T-cell (primary cell): ENCODE measurements around the gene KCNMB4. TPM values are rescaled to one million over a fixed set of nuclear protein-coding genes. Genes with fewer than 3 reads are reported as not detected.

ENCODE experiments used
- ATAC-seq, 4 experiments: fragments of 200-7000 bp in 3 of 4; fragments of 150-1000 bp in 1 of 4; cut with Tn5 transposase; replicated peaks in 1 of 4; 1 replicate in 3 of 4; 2 replicates in 1 of 4; pipeline ENCODE4 v1.10.0; 2021; ENCODE audit warnings: moderate library complexity in 3 of 4, mild to moderate bottlenecking in 2 of 4, moderate number of reproducible peaks in 1 of 4
- CTCF ChIA-PET, 2 donors: fragments of 300-600 bp; sonication (Branson Sonifier 250); formaldehyde crosslinking; loops; one replicate each; lab custom pipeline; 2022; ENCODE audit warnings: antibody characterized with exemption in 2 of 2; lab: Charles Lee
- POLR2A ChIA-PET, 2 donors: fragments of 300-600 bp; sonication (Branson Sonifier 250); formaldehyde crosslinking; loops; one replicate each; lab custom pipeline; 2022; ENCODE audit warnings: antibody characterized with exemption in 2 of 2; lab: Charles Lee
- DNase-seq, 35 experiments: peaks; one replicate each; pipeline versions ENCODE4 v3.0.0 to v3.0.0-alpha.2; 2013 to 2023
- H3K27ac ChIP-seq: one replicate; pipeline ENCODE4 v1.5.1; 2013; ENCODE audit warnings: low read length
- H3K27me3 ChIP-seq, 2 experiments: replicated peaks in 1 of 2; 1 replicate in 1 of 2; 2 replicates in 1 of 2; pipeline versions ENCODE4 v1.6.1 to v1.7.0; 2013; ENCODE audit warnings: low read length in 1 of 2, mixed read lengths in 1 of 2; ENCODE audit not compliant: control insufficient read depth in 2 of 2, insufficient read depth in 2 of 2; ENCODE audit errors: extremely low read depth in 1 of 2
- H3K36me3 ChIP-seq, 2 donors: 1 replicate in 1 of 2; 2 replicates in 1 of 2; pipeline versions ENCODE4 v1.6.1 to v1.7.0; 2013; ENCODE audit warnings: low read length in 1 of 2; ENCODE audit not compliant: control insufficient read depth in 2 of 2, insufficient read depth in 1 of 2; ENCODE audit errors: extremely low read depth in 1 of 2
- H3K4me1 ChIP-seq, 2 experiments: 1 replicate in 1 of 2; 2 replicates in 1 of 2; pipeline versions ENCODE4 v1.6.1 to v1.7.0; 2013; ENCODE audit warnings: low read length in 2 of 2, mixed read lengths in 1 of 2; ENCODE audit not compliant: insufficient read depth in 2 of 2, control insufficient read depth in 1 of 2; ENCODE audit errors: extremely low read depth in 1 of 2
- H3K4me3 ChIP-seq, 2 donors: 1 replicate in 1 of 2; 2 replicates in 1 of 2; pipeline versions ENCODE4 v1.5.1 to v1.7.0; 2013; ENCODE audit warnings: mild to moderate bottlenecking in 2 of 2, low read length in 1 of 2, moderate library complexity in 1 of 2; ENCODE audit not compliant: control insufficient read depth in 1 of 2; ENCODE audit errors: extremely low read depth in 1 of 2
- H3K9me3 ChIP-seq: 2 replicates; pipeline ENCODE4 v1.7.0; 2013
- H3K27ac Mint-ChIP-seq, 2 donors: one replicate each; pipeline ENCODE4 v1.8.0; 2020 to 2021; ENCODE audit warnings: mild to moderate bottlenecking in 2 of 2, mixed read lengths in 2 of 2
- H3K27me3 Mint-ChIP-seq, 2 donors: one replicate each; pipeline ENCODE4 v1.8.0; 2021 to 2022; ENCODE audit warnings: mixed read lengths in 2 of 2
- H3K36me3 Mint-ChIP-seq: one replicate; pipeline ENCODE4 v1.8.0; 2021; ENCODE audit warnings: mixed read lengths
- H3K4me1 Mint-ChIP-seq, 3 donors: one replicate each; pipeline ENCODE4 v1.8.0; 2020 to 2022; ENCODE audit warnings: mixed read lengths in 3 of 3, mild to moderate bottlenecking in 1 of 3
- H3K4me3 Mint-ChIP-seq, 3 donors: one replicate each; pipeline ENCODE4 v1.8.0; 2020 to 2022; ENCODE audit warnings: mild to moderate bottlenecking in 3 of 3, mixed read lengths in 3 of 3, moderate library complexity in 3 of 3
- H3K9me3 Mint-ChIP-seq, 3 donors: one replicate each; pipeline ENCODE4 v1.8.0; 2020 to 2022; ENCODE audit warnings: mixed read lengths in 3 of 3
- WGBS: methylation state at CpG from one replicate; pipeline ENCODE4 v1.1.5; 2013; ENCODE audit warnings: missing lambda C conversion rate; ENCODE audit not compliant: insufficient coverage; 5-methylcytosine and 5-hydroxymethylcytosine counted together
- total RNA-seq, 35 experiments: library from RNA in 6 of 35; stranded (reverse) in 6 of 35; fragments of 120-200 nt in 1 of 35; gene quantifications; one replicate each; pipeline versions ENCODE4 v1.2.1 to v1.2.4 and lab custom pipeline; 2013 to 2026

The KCNMB4 gene
- total RNA-seq, 5 donors from 2014 or later (not counting 1 experiment from before 2014, with no cell fraction given): 0.79 to 2.6 (median 1.5) TPM

- Mint-ChIP-seq H3K9me3 (no peaks in the 10 kb centered on the region), H3K27ac (peak overlapping the region in 1 of 2 donors; percentile 28), H3K4me3 (no peak overlapping the region), H3K4me1 (peaks cover 31 to 38% (median 37%) of the 10 kb centered on the region in 3 donors), H3K27me3 (no peaks in the 10 kb centered on the region), H3K36me3 (peaks cover 39% of the 10 kb centered on the region)
- Histone ChIP-seq H3K4me1 (peaks cover 0 to 6% of the 10 kb centered on the region in 2 experiments), H3K36me3 (peaks cover 3 to 18% of the 10 kb centered on the region in 2 donors), H3K27me3 (no peaks in the 10 kb centered on the region), H3K4me3 (no peak overlapping the region), H3K27ac (no peak overlapping the region), H3K9me3 (peaks cover 2% of the 10 kb centered on the region)
- ChIA-PET CTCF (interaction anchor here in 1 of 2 donors (0.6 kb wide), 1 partner anchor 38 kb away, joined by 3 read pairs; no protein-coding TSS in a partner anchor), POLR2A (interaction anchor here in 1 of 2 donors (0.5 kb wide), 1 partner anchor 1514 kb away, joined by 5 read pairs; no protein-coding TSS in a partner anchor)
- WGBS: no CpG with 5 or more reads among the region's 2 CpGs
- ATAC-seq (no peak), DNase-seq (no peak)
Observed at GRCh38 chr12:70330158-70330557, 35.9 kb upstream of the KCNMB4 start.

- ATAC-seq: no peak
- Histone ChIP-seq H3K27me3 (no peaks in the 10 kb centered on the region), H3K4me3 (no peak overlapping the region), H3K27ac (no peak overlapping the region), H3K9me3 (peaks cover 2% of the 10 kb centered on the region), H3K4me1 (peaks cover 0 to 6% of the 10 kb centered on the region in 2 experiments), H3K36me3 (peaks cover 3 to 32% of the 10 kb centered on the region in 2 donors)
- DNase-seq: no peak
- Mint-ChIP-seq H3K4me1 (peaks cover 25 to 34% (median 32%) of the 10 kb centered on the region in 3 donors), H3K9me3 (no peaks in the 10 kb centered on the region), H3K27me3 (no peaks in the 10 kb centered on the region), H3K36me3 (peaks cover 45% of the 10 kb centered on the region), H3K4me3 (no peak overlapping the region), H3K27ac (no peak overlapping the region)
- CTCF ChIA-PET: no interaction called here
- POLR2A ChIA-PET: no interaction called here
Observed at GRCh38 chr12:70332236-70332635, 33.9 kb upstream of the KCNMB4 start.

- Histone ChIP-seq H3K4me1 (peaks cover 0 to 6% of the 10 kb centered on the region in 2 experiments), H3K27ac (no peak overlapping the region), H3K36me3 (peaks cover 3 to 45% of the 10 kb centered on the region in 2 donors), H3K27me3 (no peaks in the 10 kb centered on the region), H3K4me3 (no peak overlapping the region), H3K9me3 (no peaks in the 10 kb centered on the region)
- ChIA-PET POLR2A (no interaction called here), CTCF (no interaction called here)
- no peak overlapping the region for H3K27ac Mint-ChIP-seq
- no peaks in the 10 kb centered on the region for H3K9me3 Mint-ChIP-seq
- H3K4me3 Mint-ChIP-seq: no peak overlapping the region
- 100% methylated on average over 6 of the region's 8 CpGs for WGBS
- H3K4me1 Mint-ChIP-seq: peaks cover 22 to 24% (median 23%) of the 10 kb centered on the region in 3 donors
- DNase-seq (no peak), ATAC-seq (no peak)
- H3K27me3 Mint-ChIP-seq: no peaks in the 10 kb centered on the region
- H3K36me3 Mint-ChIP-seq: peaks cover 52% of the 10 kb centered on the region
Observed at GRCh38 chr12:70334742-70335141, 31.3 kb upstream of the KCNMB4 start.

GRCh38 chr12:70338531-70338930 is 27.6 kb upstream of the KCNMB4 start:
- no peak overlapping the region for H3K4me3 Mint-ChIP-seq
- H3K27me3 Mint-ChIP-seq: no peaks in the 10 kb centered on the region
- H3K4me1 Mint-ChIP-seq: peaks cover 0 to under 1% (median 0%) of the 10 kb centered on the region in 3 donors
- no peak overlapping the region for H3K27ac Mint-ChIP-seq
- ChIA-PET POLR2A (interaction anchor here in 1 of 2 donors (0.6 kb wide), 1 partner anchor 965 kb away, joined by 4 read pairs; no protein-coding TSS in a partner anchor), CTCF (no interaction called here)
- H3K9me3 Mint-ChIP-seq: no peaks in the 10 kb centered on the region
- WGBS: 100% methylated on average over 2 of the region's 2 CpGs
- ATAC-seq: no peak
- no peaks in the 10 kb centered on the region for H3K4me1 ChIP-seq
- peaks cover 60% of the 10 kb centered on the region for H3K36me3 Mint-ChIP-seq
- no peaks in the 10 kb centered on the region for H3K27me3 ChIP-seq
- no peak for DNase-seq
- H3K4me3 ChIP-seq: no peak overlapping the region
- no peak overlapping the region for H3K27ac ChIP-seq
- peaks cover 0 to 69% of the 10 kb centered on the region in 2 donors for H3K36me3 ChIP-seq
- H3K9me3 ChIP-seq: no peaks in the 10 kb centered on the region

- ATAC-seq (no peak), DNase-seq (no peak)
- POLR2A ChIA-PET: no interaction called here
- Histone ChIP-seq H3K4me1 (peaks cover 0 to 5% of the 10 kb centered on the region in 2 experiments), H3K36me3 (peaks cover 3 to 15% of the 10 kb centered on the region in 2 donors), H3K9me3 (no peaks in the 10 kb centered on the region), H3K4me3 (no peak overlapping the region), H3K27me3 (no peaks in the 10 kb centered on the region), H3K27ac (no peak overlapping the region)
- peaks cover 20% of the 10 kb centered on the region for H3K36me3 Mint-ChIP-seq
- WGBS: no CpG with 5 or more reads among the region's 2 CpGs
- H3K27ac Mint-ChIP-seq: no peak overlapping the region
- peaks cover 7 to 16% (median 9%) of the 10 kb centered on the region in 3 donors for H3K4me1 Mint-ChIP-seq
- CTCF ChIA-PET: interaction anchor here in 1 of 2 donors (0.5 kb wide), 1 partner anchor 9 kb away, joined by 3 read pairs; no protein-coding TSS in a partner anchor
- H3K4me3 Mint-ChIP-seq: no peak overlapping the region
- H3K9me3 Mint-ChIP-seq: no peaks in the 10 kb centered on the region
- H3K27me3 Mint-ChIP-seq: no peaks in the 10 kb centered on the region
Observed at GRCh38 chr12:70351076-70351475, 15.0 kb upstream of the KCNMB4 start.

- H3K27me3 Mint-ChIP-seq: no peaks in the 10 kb centered on the region
- no peak overlapping the region for H3K27ac ChIP-seq
- no peak overlapping the region for H3K4me3 ChIP-seq
- peaks cover 0 to 5% of the 10 kb centered on the region in 2 experiments for H3K4me1 ChIP-seq
- no peaks in the 10 kb centered on the region for H3K9me3 ChIP-seq
- POLR2A ChIA-PET: interaction anchor here in 1 of 2 donors (0.7 kb wide), 1 partner anchor 12 kb away, joined by 3 read pairs; no protein-coding TSS in a partner anchor
- peaks cover 18% of the 10 kb centered on the region for H3K36me3 Mint-ChIP-seq
- H3K9me3 Mint-ChIP-seq: no peaks in the 10 kb centered on the region
- DNase-seq (no peak), ATAC-seq (no peak)
- no peaks in the 10 kb centered on the region for H3K27me3 ChIP-seq
- H3K4me1 Mint-ChIP-seq: peaks cover 7 to 16% (median 9%) of the 10 kb centered on the region in 3 donors
- no CpG with 5 or more reads among the region's 6 CpGs for WGBS
- CTCF ChIA-PET: no interaction called here
- peak overlapping the region in 1 of 2 donors; percentile 57 for H3K27ac Mint-ChIP-seq
- no peak overlapping the region for H3K4me3 Mint-ChIP-seq
- peaks cover 3 to 12% of the 10 kb centered on the region in 2 donors for H3K36me3 ChIP-seq
Observed at GRCh38 chr12:70353780-70354660, 12.1 kb upstream of the KCNMB4 start.
